ENCODE measurements around the gene RPL38. TPM values are rescaled to one million over a fixed set of nuclear protein-coding genes. Genes with fewer than 3 reads are reported as not detected.

The RPL38 gene
- total RNA-seq, 1 experiment from 2014 or later, result 653 TPM

DNA sequence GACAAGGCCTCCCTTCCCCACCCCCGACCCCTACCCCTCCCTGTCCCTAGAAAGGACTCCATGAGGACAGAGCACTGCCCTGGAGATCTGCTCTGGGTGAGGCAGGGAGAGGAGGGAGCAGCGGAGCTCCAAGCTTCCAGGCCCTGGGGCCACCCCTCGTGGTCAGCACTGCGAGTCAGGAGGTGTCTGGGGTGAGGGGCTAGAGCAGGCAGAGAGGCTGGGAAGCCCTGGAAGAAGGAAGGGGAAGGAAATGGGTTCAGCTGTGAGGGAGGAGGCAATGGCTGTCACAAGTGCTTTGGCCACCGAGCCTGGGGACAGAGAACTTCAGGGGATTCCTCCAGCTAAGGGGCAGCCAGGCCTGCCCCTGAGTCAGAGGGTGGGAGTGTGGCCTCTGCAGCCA, 42.4 kb downstream of the RPL38 start:
- DNase-seq (ENCODE audit: low read depth), result no peak

DNA sequence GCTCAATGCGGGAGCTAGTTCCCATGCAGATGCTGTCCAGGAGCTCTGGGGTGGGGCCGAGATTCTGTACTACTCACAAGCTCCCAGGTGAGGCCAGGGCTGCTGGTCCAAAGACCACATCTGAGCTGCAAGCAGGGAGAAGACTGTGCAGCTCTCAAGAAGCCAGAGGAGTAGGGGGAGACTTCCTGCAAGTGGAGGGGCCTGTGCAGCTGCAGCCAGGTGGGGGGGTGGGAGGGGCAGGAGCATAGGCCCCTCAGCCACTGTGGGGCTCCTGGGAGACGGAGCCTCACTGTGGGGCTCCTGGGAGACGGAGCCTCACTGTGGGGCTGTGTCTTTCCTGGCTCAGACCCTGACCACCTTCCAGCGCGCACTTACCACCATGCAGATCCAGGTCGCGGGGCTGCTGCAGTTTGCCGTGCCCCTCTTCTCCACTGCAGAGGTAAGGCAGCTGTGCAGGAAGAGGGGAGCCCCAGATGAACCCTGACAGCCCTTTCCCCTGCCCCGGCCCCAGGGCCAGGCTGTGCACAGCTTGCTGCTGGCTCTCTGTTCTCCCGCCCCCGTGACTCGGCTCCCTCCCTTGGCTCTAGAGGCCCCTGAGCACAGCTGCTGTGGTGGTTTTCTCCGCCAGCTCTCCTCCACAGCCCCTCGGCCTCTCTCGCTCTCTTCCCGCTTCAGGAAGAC, 46.3 kb downstream of the RPL38 start:
- DNase-seq (ENCODE audit: low read depth), result no peak

DNA sequence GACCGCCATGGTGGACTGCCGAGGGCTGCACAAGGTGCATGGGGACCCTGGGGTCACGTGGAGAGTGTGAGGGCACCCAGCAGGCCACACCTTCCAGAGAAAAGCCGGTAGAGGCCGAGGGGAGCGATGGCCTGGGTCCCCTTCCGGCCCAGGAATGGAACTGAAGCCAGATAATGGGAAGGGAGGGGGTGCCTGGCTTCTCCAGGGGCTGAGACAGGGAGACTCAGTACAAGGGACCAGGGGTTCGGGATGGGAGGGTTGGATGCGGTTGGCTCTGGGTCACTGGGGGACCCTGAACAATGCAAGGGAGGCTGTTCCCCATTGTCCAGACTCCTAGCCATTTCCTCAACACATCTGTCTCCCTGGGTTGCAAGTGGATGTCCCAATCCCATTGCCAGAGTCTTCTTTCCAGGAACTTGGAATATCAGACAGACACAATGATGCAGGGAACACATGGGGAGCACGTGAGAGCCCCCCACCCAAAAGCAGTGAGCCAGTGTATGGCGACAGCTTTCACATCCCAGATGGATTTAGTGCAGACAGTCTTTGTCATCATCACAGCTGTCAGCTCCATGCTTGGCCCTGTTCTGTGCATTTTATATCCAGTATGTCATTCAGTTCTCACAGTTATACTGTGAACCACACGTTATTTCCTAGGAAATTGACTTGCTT, 47.0 kb downstream of the RPL38 start:
- no peak for DNase-seq (ENCODE audit: low read depth)

DNA sequence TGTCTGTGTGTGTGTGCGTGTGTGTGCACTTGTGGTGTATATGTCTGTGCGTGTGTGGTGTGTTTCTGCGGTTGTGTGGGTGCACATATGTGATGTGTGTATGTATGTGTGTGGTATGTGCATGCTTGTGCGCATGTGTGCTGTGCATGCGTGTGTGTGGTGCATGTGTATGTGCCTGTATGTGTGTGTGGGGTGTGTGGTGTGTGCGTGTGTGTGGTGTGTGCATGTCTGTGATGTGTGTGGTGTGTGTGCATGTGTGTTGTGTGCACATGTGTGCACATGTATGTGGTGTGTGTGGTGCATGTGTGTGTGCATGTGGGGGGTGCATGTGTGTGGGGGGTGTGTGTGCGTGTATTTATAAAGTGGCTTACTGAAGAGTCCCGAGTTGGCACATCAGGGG, 47.6 kb downstream of the RPL38 start:
- DNase-seq (ENCODE audit: low read depth), result no peak

DNA sequence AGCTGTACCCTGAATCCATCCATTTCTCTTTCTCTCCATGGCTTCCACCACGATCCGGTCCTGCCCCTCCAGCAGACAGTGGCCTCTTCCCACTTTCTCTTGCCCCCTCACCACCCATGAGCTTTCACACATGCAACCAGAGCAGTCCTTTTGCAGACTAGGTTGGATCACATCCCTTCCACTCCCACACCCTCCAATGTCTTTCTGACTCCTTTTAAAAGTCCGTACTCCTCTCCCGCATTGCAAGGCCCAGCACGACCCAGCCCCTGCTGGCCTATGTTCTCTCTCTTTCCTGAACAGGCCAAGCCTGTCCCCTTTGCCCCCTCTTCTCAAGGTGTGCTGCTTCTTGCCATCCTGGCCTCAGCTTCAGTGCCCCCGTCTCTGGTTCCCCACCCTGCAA, 48.1 kb downstream of the RPL38 start:
- DNase-seq (ENCODE audit: low read depth), result no peak

DNA sequence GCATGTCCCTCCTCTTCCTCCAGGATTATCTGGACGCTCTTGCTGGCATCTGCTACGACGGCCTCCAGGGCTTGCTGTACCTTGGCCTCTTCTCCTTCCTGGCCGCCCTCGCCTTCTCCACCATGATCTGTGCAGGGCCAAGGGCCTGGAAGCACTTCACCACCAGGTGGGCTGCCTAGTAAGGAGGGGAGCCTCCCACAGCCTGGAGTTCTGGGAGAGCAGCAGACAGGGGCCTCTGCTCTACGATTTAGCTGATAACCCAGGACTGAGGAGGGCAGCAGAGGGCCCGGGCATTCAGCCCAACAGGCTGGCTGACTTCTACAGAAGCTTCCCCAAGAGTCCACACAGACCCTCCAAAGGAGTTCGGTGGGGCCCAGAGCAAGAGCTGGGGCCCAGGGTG, 48.7 kb downstream of the RPL38 start:
- no peak for DNase-seq (ENCODE audit: low read depth)

DNA sequence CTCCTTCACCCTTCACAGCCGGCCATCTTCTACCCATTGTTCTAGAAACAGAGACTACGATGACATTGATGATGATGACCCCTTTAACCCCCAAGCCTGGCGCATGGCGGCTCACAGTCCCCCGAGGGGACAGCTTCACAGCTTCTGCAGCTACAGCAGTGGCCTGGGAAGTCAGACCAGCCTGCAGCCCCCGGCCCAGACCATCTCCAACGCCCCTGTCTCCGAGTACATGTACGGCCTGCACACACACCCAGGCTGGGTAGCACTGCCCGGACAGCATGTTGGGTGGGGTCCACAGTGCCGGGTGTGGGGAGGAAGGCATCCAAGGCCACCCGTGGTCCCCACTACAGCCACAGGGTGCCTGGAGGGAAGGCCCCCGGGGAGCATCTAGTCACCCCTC, 49.6 kb downstream of the RPL38 start:
- no peak for DNase-seq (ENCODE audit: low read depth)

DNA sequence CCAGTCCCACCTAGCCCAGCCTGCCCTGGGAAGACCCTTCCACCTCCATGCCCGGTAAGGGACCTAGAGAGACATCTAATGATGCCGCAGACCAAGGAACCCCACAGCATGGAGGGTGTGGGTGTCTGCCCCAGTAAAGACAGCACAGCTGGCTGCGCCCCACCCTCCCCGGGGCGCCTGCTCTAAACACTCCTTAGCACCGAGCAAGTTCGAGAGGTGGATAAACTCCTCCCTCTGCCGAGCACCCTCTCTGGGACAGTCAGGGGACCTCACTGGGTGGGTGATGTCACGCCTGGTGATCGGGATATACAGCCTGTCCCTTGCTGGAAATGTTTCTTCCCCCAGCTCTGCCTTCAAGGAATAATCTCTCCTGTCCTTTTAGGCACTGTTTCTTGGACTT, 53.8 kb downstream of the RPL38 start:
- no peak for DNase-seq (ENCODE audit: low read depth)

DNA sequence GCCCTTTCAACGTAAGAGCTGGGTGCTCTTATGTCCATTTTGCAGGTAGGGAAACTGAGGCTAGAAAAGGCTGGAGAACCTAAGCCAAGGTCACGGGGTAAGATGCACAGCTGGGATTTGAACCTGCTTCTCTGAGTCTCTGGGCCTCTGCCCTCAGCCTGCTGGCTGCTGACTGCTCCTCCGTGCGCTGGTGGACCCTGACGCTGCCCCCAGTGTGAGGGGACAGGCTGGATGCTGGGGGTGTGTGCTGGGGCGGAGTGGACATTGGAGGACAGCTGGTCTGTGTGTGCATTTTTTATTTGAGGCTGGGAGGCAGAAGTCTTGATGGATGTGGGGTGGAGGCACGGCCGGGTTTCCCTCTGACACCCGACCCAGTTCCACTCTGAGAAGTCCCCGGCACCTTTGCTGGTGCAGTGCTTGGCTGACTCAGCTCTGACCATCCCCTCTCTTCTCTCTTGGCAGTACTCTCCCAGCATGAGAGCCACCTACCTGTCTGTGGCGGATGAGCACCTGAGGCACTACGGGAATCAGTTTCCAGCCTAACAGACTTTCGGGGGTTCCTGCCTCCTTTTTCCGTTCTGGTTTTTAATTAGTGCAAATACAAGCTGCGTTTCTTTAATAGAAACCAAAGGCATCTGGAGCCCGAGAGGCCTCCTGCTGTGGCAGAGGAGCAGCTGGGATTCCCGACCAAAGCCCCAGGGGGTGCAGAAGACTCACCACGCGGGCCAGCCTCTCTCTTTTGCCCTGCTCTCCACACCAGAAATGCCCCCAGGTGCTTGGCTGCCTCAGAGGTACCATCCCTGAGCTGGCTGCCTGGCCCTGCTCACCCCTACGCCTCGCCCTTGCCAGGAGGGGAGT, 56.4 kb downstream of the RPL38 start:
- no peak for DNase-seq (ENCODE audit: low read depth)

Other genes starting within 250 kb of the RPL38 start
- 2.9 and 17.6 TPM in 2 replicates for gene TTYH2, start 9.9 kb downstream of the RPL38 start, total RNA-seq (2014; rRNA removed; shearing (Covaris generic))
- gene DNAI2, start 70.6 kb downstream of the RPL38 start, total RNA-seq (2014; rRNA removed; shearing (Covaris generic)), result not detected in 2 replicates
- 0.12 TPM in 1 of 2 replicates, not detected in the other for gene KIF19, start 122.5 kb downstream of the RPL38 start, total RNA-seq (2014; rRNA removed; shearing (Covaris generic))
- gene BTBD17, start 158.2 kb downstream of the RPL38 start, total RNA-seq (2014; rRNA removed; shearing (Covaris generic)), result not detected in 2 replicates
- gene GPR142, start 163.8 kb downstream of the RPL38 start, total RNA-seq (2014; rRNA removed; shearing (Covaris generic)), result not detected in 2 replicates
- gene GPRC5C, start 228.4 kb downstream of the RPL38 start, total RNA-seq (2014; rRNA removed; shearing (Covaris generic)), result 39.3 and 53.5 TPM in 2 replicates